HG03575 (cell line): ENCODE data around the gene CIB1.
"Not testable (repeated sequence)": the region's sequence is repeated elsewhere in the genome, so short reads cannot be mapped to it uniquely, and the experiment has no call there.

ENCODE experiments used
- ATAC-seq: cut with Tn5 transposase; IDR thresholded peaks from one replicate; pipeline ENCODE4 v1.9.1; 2021; ENCODE audit not compliant: unreplicated experiment, insufficient number of reproducible peaks, low FRiP score; ENCODE audit errors: extremely low read depth

The CIB1 gene

DNA sequence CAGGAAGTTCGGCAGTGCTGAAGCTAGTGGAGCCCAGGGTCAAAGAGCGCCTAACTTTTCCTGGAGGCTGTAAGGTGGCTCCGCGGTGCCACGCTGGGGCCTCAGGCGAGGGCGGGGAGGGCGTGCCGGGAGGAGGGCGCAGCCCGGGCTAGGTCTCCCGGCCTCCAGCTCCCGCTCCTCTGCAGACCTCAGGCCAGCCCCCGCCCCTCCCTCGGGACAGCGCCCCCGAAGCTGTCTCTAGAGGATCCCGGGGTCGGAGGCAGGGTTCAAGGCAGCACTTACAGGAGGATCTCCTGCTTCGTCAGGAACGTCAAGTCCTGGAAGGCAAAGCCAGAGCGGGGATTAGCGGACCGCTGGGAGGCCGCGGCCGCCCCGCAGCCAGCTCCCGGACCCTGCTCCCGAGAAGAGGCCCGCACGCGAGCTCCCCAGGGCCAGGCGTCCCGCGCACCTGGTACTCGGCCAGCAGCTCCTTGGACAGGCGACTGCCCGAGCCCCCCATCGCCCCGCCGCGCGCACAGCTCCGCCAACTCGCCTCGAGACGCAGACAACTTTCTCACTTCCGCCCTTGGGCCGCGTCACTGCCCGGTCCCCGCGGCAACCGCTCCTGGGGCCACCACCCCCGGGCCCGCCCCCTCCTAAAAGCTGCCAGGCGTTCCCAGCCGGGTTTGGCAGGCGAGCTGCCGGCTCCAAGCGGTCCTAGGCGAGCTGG is at the start of gene CIB1:
TSS of gene CIB1 (minus strand) at position 555 of the 709 bp plus-strand sequence. CDS start at position 499, 56 bp downstream.
- peak; percentile 53 for ATAC-seq

DNA sequence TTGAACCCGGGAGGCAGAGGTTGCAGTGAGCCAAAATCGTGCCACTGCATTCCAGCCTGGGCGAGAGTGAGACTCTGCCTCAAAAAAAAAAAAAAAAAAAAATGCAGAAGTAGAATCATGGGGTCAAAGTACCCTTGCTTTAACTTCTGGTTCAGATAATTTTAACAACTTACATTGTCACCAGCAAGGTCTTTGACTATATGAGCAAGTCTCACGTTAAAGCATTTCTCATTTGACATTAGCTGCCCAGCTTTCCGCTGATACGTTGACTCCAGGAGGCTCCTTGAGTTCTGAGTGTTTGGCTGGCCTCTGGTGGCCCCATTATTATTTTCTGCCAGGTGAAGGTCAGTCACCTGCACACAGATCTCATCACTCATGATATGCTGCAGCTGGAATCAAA is 47.9 kb upstream of the CIB1 start:
- not testable (repeated sequence) for ATAC-seq

DNA sequence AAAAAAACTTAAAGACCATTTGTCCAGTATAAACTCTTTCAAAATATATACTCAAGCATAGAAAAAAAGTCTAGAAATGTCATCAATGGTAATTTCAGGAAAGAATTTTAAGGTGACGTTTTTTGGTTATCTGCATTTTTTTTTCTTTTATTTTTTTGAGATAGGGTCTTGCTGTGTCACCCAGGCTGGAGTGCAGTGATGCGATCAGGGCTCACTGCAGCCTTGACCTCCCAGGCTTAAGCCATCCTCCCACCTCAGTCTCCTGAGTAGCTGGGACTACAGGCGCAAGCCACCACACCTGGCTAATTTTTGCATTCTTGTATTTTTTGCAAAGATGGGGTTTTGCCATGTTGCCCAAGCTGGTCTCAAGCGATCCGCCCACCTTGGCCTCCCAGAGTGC is 47.0 kb upstream of the CIB1 start:
- not testable (repeated sequence) for ATAC-seq

DNA sequence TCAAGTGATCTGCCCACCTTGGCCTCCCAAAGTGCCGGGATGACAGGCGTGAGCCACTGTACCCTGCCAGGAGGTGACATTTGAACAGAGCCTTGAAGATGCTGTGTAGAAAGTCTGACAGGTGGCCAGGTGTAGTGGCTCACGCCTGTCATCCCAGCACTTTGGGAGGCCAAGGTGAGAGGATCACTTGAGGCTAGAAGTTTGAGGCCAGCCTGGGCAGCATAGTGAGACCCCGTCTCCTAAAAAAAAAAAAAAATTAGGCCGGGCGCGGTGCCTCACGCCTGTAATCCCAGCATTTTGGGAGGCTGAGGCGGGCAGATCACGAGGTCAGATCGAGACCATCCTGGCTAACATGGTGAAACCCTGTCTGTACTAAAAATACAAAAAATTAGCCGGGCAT is 44.7 kb upstream of the CIB1 start:
- not testable (repeated sequence) for ATAC-seq

DNA sequence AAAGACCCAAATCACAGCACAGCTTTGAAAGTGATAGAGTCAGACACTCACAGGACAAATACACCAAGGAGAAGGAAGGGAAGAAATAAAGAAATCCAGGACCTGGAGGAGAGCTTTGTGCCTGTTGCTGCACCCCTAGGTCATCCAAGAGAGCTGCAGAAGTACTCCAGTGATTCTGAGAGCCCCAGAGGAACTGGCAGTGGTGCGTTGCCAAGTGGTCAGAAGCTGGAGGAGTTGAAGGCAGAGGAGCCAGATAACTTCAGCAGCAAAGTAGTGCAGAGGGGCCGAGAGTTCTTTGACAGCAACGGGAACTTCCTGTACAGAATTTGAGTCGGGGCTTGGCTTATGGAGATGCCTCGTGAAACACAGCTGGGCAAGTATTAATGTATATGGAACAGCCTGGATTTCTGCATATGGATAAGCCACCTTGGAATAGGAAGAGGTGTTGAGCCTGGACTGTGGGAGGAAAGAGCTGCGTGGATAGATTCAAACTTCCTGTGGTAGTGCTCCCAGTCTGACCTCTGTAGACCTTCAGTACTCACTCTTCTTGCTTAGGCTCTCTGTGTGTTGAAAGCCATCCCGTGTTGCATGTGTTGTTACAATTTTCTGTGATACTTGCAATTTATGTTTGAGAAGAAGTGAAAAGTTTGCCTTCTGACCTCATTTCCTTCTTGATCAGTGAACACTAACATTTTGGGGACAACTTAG is 37.9 kb upstream of the CIB1 start:
- no peak for ATAC-seq

DNA sequence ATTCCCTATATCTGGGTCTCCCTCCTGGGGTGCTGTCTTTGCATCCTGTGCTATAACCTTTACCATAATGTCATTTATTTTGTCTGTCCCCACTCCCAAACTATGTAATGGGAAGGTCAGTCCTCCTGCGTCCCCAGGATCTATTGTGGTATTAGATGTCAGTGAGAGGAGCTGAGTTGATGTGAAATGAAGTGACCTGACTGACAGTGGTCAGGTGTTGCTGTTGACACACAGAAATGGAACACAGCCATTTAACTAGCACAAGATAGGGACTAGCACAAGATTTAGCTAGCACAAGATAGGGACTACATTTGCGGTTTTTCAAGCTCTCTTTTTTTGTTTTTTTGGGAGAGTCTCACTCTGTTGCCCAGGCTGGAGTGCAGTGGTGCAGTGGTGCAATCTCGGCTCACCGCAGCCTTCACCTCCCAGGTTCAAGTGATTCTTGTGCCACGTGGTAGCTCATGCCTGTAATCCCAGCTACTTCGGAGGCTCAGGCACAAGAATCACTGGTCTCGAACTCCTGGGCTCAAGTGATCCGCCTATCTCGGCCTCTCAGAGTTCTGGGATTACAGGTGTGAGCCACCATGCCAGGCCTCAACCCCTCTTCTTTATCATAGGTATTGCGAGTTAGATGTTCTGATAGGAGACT is 36.9 kb upstream of the CIB1 start:
- no peak for ATAC-seq

DNA sequence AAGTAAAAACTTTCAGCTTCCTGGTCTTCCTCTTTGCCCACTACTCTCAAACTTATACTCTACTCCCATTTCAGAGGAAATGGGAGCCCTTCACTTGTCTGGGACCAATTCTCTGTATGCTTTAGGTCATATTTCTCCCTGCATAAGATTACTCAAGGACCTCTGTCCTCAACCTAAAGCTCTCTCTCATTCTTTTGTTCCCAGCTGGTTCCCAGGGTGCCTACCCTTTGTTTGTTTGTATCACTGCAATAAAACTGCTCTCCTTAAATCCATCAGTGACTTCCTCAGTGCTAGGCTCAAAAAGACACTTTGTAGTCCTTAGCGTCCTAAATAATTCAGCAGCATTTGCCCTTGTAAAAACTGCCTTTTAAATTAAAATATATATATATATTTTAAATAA is 34.7 kb upstream of the CIB1 start:
- ATAC-seq: no peak

DNA sequence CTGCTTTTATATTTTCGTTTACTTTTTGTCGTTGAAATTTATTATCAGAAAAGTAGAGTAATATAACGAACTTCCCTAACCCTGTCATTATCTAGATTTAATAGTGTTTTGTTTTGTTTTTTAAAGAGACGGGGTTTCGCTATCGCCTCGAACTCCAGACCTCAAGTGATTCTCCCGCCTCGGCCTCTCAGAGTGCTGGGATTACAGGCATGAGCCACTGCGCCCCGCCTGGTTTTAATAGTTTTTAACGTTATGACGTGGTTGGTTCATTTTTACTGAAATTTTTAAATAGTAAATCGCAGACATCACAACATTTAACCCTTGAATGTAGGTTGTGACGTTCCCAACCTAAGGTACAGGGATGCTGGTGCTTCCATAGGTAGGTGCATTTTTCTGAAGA is 32.7 kb upstream of the CIB1 start:
- ATAC-seq: no peak

DNA sequence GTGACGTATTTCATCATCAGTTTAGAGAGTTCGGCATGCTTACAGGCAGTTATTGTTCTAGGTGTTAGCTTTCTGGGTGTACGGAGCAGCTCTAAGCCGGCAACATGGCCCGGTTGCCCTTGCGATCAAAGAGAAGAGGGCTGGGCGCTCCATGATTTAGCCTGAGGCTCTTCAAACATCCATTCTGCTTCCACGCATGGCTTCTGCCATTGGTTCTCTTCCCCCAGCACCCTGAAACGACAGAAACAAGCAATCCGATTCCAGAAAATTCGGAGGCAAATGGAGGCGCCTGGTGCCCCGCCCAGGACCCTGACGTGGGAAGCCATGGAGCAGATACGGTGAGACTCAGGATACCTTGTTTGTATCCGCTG is 32.3 kb upstream of the CIB1 start:
- no peak for ATAC-seq

DNA sequence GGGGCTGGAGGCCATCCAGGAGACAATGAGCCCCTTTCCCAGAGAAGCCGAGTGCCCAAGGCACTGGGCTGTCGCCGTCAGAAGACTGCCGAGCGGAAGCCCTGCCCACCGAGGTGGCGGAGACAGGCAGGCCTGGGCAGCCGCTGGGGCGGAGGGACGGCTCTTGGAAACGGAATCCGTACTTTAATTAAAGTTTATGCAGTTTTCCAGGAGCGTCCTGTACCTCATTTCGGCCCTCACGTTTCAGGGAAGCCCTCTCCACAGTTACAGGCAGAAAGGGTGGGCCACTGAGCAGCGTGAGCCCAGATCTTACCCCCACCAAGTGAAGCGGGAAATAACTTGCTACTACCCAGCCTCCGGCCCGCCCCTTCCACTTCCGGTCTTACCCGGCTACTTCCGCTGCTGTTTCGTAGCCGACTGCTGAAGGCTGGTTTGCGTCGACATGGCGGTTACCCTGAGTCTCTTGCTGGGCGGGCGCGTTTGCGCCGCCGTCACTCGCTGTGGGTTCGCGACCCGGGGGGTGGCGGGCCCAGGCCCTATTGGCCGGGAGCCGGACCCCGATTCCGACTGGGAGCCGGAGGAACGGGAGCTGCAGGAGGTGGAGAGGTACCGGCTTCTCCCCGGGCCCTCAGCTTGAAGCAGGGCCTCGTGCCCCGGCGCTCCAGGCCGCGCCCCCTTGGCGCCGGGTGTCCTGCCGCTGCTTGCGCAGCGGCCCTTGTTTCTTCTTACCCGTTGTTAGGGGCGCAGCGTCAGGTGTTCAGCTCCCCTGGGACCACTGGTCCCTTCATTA is 31.7 kb upstream of the CIB1 start, which contains the start of gene NGRN:
TSS of gene NGRN (plus strand) at position 402 of the 790 bp plus-strand sequence. CDS start at position 443, 41 bp downstream.
- peak; percentile 69 for ATAC-seq

DNA sequence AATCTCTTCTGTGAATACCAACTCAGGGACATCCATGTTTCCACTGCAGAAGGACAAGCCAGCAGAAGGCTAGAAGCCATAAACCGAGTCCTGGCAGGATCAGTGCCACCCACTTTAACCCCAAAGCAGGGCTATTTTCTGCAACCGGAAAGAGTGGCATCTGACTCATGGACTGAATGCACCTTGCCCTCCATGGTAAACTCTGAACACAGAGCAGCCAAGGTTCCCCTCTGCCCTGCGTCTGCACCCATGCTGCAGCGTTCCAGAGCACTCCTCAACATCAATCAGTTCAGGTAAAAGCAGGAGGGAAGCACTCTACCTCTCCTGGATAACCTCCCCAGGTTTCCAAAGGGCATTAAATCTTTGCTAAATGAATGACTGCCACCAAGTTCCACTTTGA is 30.9 kb upstream of the CIB1 start:
- ATAC-seq: no peak

DNA sequence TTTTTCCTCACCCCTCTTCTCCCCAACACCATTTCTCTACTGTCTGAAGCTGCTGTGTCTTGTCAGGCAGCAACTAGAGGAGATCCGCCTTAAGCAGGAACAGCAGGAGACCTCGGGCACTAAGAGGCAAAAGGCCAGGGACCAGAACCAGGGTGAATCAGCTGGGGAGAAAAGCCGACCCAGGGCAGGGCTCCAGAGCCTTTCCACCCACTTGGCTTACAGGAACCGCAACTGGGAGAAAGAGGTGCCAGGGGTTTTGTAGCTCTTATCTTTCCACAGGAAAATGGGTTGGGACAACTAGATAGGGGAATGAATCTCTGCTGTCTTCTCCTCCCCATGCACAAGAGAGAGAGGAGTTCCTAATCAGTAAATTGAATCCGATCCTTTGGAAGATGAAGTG is 28.7 kb upstream of the CIB1 start:
- no peak for ATAC-seq

DNA sequence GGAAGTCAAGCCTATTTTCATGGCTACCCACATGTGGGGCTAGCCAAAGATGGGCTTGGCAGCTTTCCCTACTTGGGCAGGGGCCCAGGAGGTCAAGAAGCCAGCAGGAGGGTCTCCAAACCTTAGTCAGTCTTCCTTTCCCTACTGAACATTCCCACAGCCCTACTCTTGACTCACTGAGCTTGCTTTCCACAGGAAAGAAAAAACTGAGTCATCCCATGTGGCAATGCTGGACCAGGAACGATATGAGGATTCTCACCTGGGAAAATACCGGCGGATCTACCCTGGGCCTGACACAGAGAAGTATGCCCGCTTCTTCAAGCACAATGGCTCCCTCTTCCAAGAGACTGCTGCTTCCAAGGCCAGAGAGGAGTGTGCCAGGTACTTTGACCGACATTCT is 28.1 kb upstream of the CIB1 start:
- ATAC-seq: no peak

DNA sequence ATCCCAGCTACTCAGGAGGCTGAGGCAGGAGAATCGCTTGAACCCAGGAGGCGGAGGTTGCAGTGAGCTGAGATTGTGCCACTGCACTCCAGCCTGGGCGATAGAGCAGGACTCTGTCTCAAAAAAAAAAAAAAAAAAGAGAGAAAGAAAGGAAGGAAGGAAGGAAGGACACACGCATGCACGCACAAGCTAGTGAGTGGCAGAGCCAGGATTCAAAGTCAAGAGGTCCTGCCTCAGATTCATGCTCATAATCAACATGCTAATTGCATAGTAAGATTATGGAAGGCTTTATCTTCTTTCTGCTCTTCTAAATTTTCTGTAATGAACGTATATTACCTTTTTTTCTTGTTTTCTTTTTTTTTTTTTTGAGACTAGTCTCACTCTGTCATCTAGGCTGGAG is 27.0 kb upstream of the CIB1 start:
- ATAC-seq: not testable (repeated sequence)

DNA sequence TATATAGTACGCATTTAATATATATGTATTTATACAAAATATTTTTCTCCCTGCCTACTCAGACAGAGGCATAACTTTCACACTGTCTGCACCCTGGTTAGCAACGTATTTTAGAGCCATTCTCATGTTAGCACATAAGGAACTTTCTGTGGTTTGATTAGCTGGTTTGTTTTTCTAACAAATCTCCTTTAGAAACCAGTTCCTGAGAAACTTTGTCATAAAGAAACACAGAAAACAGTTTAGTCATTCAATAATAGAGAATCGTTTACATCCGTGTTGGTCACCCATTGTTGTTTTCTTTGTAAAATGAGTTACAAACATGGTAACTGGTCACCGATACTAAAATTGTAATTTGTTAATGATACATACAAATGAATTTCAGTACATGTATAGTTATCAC is 25.8 kb upstream of the CIB1 start:
- peak; percentile 63 for ATAC-seq

DNA sequence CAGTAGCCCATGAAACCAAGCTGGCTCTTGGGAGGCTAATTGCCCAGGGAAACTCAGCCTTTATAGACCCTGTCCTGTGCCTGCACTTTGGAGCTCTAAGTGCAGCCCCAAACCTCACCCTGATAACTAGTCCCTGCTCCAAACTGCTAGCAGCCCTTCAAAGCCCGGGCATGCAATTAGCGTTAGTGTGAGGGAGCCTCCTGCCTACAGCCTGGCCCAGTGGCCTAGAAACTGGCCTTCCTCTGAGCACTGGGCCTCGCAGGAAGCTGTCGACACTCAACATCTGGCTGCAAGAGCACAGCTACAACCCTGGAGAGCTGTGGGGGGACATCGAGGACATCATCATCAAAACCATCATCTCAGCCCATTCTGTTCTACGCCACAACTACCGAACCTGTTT is 24.0 kb upstream of the CIB1 start:
- ATAC-seq: no peak

DNA sequence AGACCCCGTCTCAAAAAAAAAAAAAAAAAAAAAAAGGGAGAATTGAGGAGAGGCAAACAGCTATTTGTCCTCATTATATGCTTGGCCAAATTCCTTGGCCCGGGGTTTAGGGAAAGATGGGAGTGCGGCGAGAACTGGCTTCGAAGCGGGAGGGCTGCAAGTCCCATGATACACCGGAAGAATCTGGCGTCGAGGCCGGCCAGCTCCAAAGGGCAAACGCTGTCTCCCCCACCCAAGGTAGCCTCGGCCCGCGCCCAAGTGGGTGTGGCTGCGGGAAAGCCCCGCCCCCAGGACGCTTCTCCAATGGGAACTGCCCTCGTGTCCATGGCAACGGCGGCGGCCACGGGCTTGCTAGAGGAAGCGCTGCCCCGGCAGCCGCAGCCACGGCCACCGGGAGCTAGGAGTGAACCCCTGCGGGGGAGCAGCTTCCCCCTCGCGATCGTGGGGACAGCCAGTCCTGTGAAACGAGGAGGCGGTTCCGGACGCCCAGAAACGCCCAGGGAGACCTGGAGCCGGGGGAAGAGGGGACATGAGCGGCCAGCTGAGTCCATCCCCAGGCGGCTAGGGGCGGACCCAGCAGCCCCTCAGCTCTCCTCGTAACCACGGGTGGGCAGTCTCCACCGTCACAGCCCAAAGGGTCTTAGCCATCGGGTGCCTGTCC is 15.6 kb upstream of the CIB1 start, which contains the start of gene TTLL13:
TSS of gene TTLL13 (plus strand) at position 354 of the 661 bp plus-strand sequence. CDS start 1,075 bp downstream, outside the sequence.
- no peak for ATAC-seq

DNA sequence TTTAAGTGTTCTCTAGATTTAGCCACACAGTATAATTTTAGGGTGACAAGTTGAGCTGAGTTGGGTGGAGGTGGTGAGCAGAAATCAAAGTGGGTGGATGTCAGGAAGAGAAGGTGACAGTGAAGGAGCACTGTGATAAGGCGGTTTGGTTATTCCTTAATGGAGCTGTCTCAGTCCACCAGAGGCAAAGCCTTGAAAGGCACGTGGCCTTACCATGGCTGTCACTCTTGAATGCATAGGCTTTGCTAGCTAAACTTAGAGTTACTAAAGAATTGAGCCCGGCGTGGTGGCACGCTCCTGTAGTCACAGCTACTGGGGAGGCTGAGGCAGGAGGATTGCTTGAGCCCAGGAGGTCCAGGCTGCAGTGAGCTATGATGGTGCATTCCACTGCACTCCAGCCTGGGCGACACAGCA is 15.1 kb upstream of the CIB1 start:
- ATAC-seq: no peak
